H9 (cell line): ENCODE measurements around the gene PWWP2B. TPM values are rescaled to one million over a fixed set of nuclear protein-coding genes. Genes with fewer than 3 reads are reported as not detected.
"Not testable (repeated sequence)": the region's sequence is repeated elsewhere in the genome, so short reads cannot be mapped to it uniquely, and the experiment has no call there.

ENCODE experiments used
- DNase-seq: peaks from one replicate; pipeline ENCODE4 v3.0.0-alpha.2; 2017
- H2AFZ ChIP-seq: one replicate; pipeline ENCODE4 v1.6.1; 2013; ENCODE audit warnings: mild to moderate bottlenecking, low read length, control low read depth, moderate library complexity
- H2AK5ac ChIP-seq: 2 replicates; pipeline ENCODE4 v1.6.1; 2013; ENCODE audit warnings: low read length, control low read depth, mixed read lengths; ENCODE audit not compliant: insufficient read length
- H2BK120ac ChIP-seq: one replicate; pipeline ENCODE4 v1.6.1; 2013; ENCODE audit warnings: low read depth, mild to moderate bottlenecking, low read length, control low read depth, inconsistent platforms; ENCODE audit not compliant: poor library complexity, severe bottlenecking
- H2BK12ac ChIP-seq: 2 replicates; pipeline ENCODE4 v1.6.1; 2013; ENCODE audit warnings: low read length, control low read depth, mixed read lengths, low read depth; ENCODE audit not compliant: insufficient read length
- H2BK15ac ChIP-seq: 2 replicates; pipeline ENCODE4 v1.6.1; 2013; ENCODE audit warnings: low read depth, low read length, control low read depth
- H2BK20ac ChIP-seq: one replicate; pipeline ENCODE4 v1.6.1; 2013; ENCODE audit warnings: low read depth, mild to moderate bottlenecking, low read length, control low read depth, inconsistent platforms; ENCODE audit not compliant: poor library complexity, severe bottlenecking
- H2BK5ac ChIP-seq: 2 replicates; pipeline ENCODE4 v1.6.1; 2013; ENCODE audit warnings: low read length, control low read depth, mixed read lengths; ENCODE audit not compliant: insufficient read length
- H3K14ac ChIP-seq: 2 replicates; pipeline ENCODE4 v1.6.1; 2013; ENCODE audit warnings: low read length, control low read depth; ENCODE audit not compliant: insufficient read depth
- H3K18ac ChIP-seq: 2 replicates; pipeline ENCODE4 v1.6.1; 2013; ENCODE audit warnings: low read depth, mild to moderate bottlenecking, mixed read lengths, low read length, control low read depth; ENCODE audit not compliant: insufficient read length
- H3K23ac ChIP-seq: 2 replicates; pipeline ENCODE4 v1.6.1; 2013; ENCODE audit warnings: low read length, control low read depth, mixed read lengths, low read depth; ENCODE audit not compliant: insufficient read length
- H3K23me2 ChIP-seq: 2 replicates; pipeline ENCODE4 v1.6.1; 2013; ENCODE audit warnings: low read depth, mild to moderate bottlenecking, mixed read lengths, low read length, control low read depth; ENCODE audit not compliant: insufficient read length, poor library complexity, severe bottlenecking
- H3K27ac ChIP-seq: 2 replicates; pipeline ENCODE4 v1.5.1; 2013; ENCODE audit warnings: low read length, control low read depth, mixed read lengths, low read depth; ENCODE audit not compliant: insufficient read length
- H3K27me3 ChIP-seq: 2 replicates; pipeline ENCODE4 v1.6.1; 2013; ENCODE audit warnings: low read length, control low read depth, inconsistent platforms; ENCODE audit not compliant: insufficient read depth
- H3K4ac ChIP-seq: 2 replicates; pipeline ENCODE4 v1.6.1; 2013; ENCODE audit warnings: low read depth, mild to moderate bottlenecking, control low read depth, inconsistent platforms, low read length, moderate library complexity
- H3K4me1 ChIP-seq: 2 replicates; pipeline ENCODE4 v1.6.1; 2013; ENCODE audit warnings: low read length, control low read depth, inconsistent platforms; ENCODE audit not compliant: insufficient read depth
- H3K4me2 ChIP-seq: 2 replicates; pipeline ENCODE4 v1.6.1; 2013; ENCODE audit warnings: low read length, control low read depth, mixed read lengths; ENCODE audit not compliant: insufficient read length, insufficient read depth
- H3K56ac ChIP-seq: 2 replicates; pipeline ENCODE4 v1.6.1; 2013; ENCODE audit warnings: low read depth, mild to moderate bottlenecking, mixed read lengths, low read length, control low read depth; ENCODE audit not compliant: insufficient read length
- H3K79me1 ChIP-seq: 2 replicates; pipeline ENCODE4 v1.6.1; 2013; ENCODE audit warnings: low read depth, mild to moderate bottlenecking, moderate library complexity, low read length, control low read depth, inconsistent platforms; ENCODE audit not compliant: insufficient read depth, poor library complexity, severe bottlenecking
- H3K79me2 ChIP-seq: 2 replicates; pipeline ENCODE4 v1.6.1; 2013; ENCODE audit warnings: low read length, control low read depth, inconsistent platforms; ENCODE audit not compliant: insufficient read depth
- H3K9ac ChIP-seq: 2 replicates; pipeline ENCODE4 v1.6.1; 2013; ENCODE audit warnings: low read length, control low read depth, mixed read lengths; ENCODE audit not compliant: insufficient read length; ENCODE audit errors: extremely low read depth
- H3K9me3 ChIP-seq: one replicate; pipeline ENCODE4 v1.6.1; 2013; ENCODE audit warnings: low read depth, low read length, inconsistent platforms; ENCODE audit not compliant: control insufficient read depth
- H3T11ph ChIP-seq: one replicate; pipeline ENCODE4 v1.6.1; 2013; ENCODE audit warnings: mild to moderate bottlenecking, low read length, control low read depth, inconsistent platforms
- H4K20me1 ChIP-seq: one replicate; pipeline ENCODE4 v1.6.1; 2013; ENCODE audit not compliant: control insufficient read depth, insufficient read length, insufficient read depth
- H4K5ac ChIP-seq: 2 replicates; pipeline ENCODE4 v1.6.1; 2013; ENCODE audit warnings: low read depth, mild to moderate bottlenecking, mixed read lengths, low read length, control low read depth; ENCODE audit not compliant: insufficient read length
- H4K8ac ChIP-seq: replicated peaks from 2 replicates; pipeline ENCODE4 v1.6.1; 2013; ENCODE audit warnings: low read length, control low read depth, mixed read lengths, low read depth; ENCODE audit not compliant: insufficient read length
- H4K91ac ChIP-seq: 2 replicates; pipeline ENCODE4 v1.6.1; 2013; ENCODE audit warnings: low read depth, mild to moderate bottlenecking, moderate library complexity, mixed read lengths, low read length, control low read depth; ENCODE audit not compliant: insufficient read length
- H3K27ac Mint-ChIP-seq, 3 experiments: 2 replicates in 2 of 3; 3 replicates in 1 of 3; pipeline ENCODE4 v1.8.0; 2020 to 2021; ENCODE audit warnings: mixed read lengths in 3 of 3, mild to moderate bottlenecking in 1 of 3, moderate library complexity in 1 of 3
- H3K27me3 Mint-ChIP-seq: 2 replicates; pipeline ENCODE4 v1.8.0; 2021; ENCODE audit warnings: low read depth, mild to moderate bottlenecking, moderate library complexity, mixed read lengths
- H3K36me3 Mint-ChIP-seq, 3 experiments: 2 replicates in 2 of 3; 3 replicates in 1 of 3; pipeline ENCODE4 v1.8.0; 2020 to 2021; ENCODE audit warnings: low read depth in 3 of 3, mixed read lengths in 3 of 3; ENCODE audit not compliant: insufficient read depth in 1 of 3
- H3K4me1 Mint-ChIP-seq, 2 experiments: 2 replicates each; pipeline ENCODE4 v1.8.0; 2020; ENCODE audit warnings: mixed read lengths in 2 of 2
- H3K4me3 Mint-ChIP-seq, 2 experiments: 2 replicates in 1 of 2; 3 replicates in 1 of 2; pipeline ENCODE4 v1.8.0; 2020 to 2021; ENCODE audit warnings: mild to moderate bottlenecking in 2 of 2, mixed read lengths in 2 of 2, moderate library complexity in 1 of 2
- H3K9me3 Mint-ChIP-seq, 2 experiments: 2 replicates in 1 of 2; 3 replicates in 1 of 2; pipeline ENCODE4 v1.8.0; 2020; ENCODE audit warnings: mild to moderate bottlenecking in 2 of 2, mixed read lengths in 2 of 2, moderate library complexity in 1 of 2
- CTCF ChIP-seq: fragments of 200-600 bp; sonication (generic); conservative IDR thresholded peaks from 3 replicates; pipeline ENCODE4 v1.8.0; 2021; ENCODE audit warnings: antibody characterized with exemption, mild to moderate bottlenecking
- WGBS: extraction: QIAGEN DNeasy Blood & Tissue Kit; methylation state at CpG from one replicate; pipeline ENCODE4 v1.1.7; 2013; ENCODE audit warnings: missing lambda C conversion rate, low lambda C conversion rate, mixed read lengths; ENCODE audit not compliant: insufficient read length; ENCODE audit errors: extremely low coverage; 5-methylcytosine and 5-hydroxymethylcytosine counted together
- total RNA-seq: library from RNA; stranded (reverse); gene quantifications from 2 replicates; pipeline ENCODE4 v1.2.1, GENCODE V29; 2021

PWWP2B gene
- total RNA-seq, 1 experiment from 2014 or later = 10.0 TPM

- no peak overlapping the region for H3K56ac ChIP-seq
- no peak overlapping the region for H2AFZ ChIP-seq
- H3K36me3 Mint-ChIP-seq = no peaks in the 10 kb centered on the region
- no peak overlapping the region for H3K4ac ChIP-seq
- no peak overlapping the region for H3K4me3 Mint-ChIP-seq
- H4K91ac ChIP-seq = no peak overlapping the region
- H3K27ac ChIP-seq = no peak overlapping the region
- H3K79me2 ChIP-seq = no peaks in the 10 kb centered on the region
- no peak overlapping the region for H2BK20ac ChIP-seq
- no peak for DNase-seq
- H2AK5ac ChIP-seq = no peak overlapping the region
- no peaks in the 10 kb centered on the region for H3K79me1 ChIP-seq
- H3K27me3 ChIP-seq = no peaks in the 10 kb centered on the region
- no CpG with 5 or more reads among the region's 12 CpGs for WGBS
- no peak overlapping the region for H4K5ac ChIP-seq
- no peak for TF ChIP-seq CTCF
- no peak overlapping the region; the same call in 1 of the 2 replicates for H3K14ac ChIP-seq
- H3K27me3 Mint-ChIP-seq = no peaks in the 10 kb centered on the region; the same call in 1 of the 2 replicates
- H3K4me2 ChIP-seq = no peak overlapping the region
- no peak overlapping the region for H2BK15ac ChIP-seq
- peaks cover 0 to under 1% of the 10 kb centered on the region in 2 experiments; a peak in 1 of 5 replicates for H3K9me3 Mint-ChIP-seq
- no peak overlapping the region for H3K9ac ChIP-seq
- no peak overlapping the region for H2BK12ac ChIP-seq
- no peak overlapping the region for H3K18ac ChIP-seq
- no peaks in the 10 kb centered on the region for H4K20me1 ChIP-seq
- H3K4me1 ChIP-seq = no peaks in the 10 kb centered on the region
- H3K4me1 Mint-ChIP-seq = peaks cover 6 to 9% of the 10 kb centered on the region in 2 experiments
- no peak overlapping the region for H3T11ph ChIP-seq
- H3K23ac ChIP-seq = no peak overlapping the region
- no peak overlapping the region for H2BK5ac ChIP-seq
- no peak overlapping the region for H4K8ac ChIP-seq
- no peaks in the 10 kb centered on the region for H3K23me2 ChIP-seq
- H3K9me3 ChIP-seq = no peaks in the 10 kb centered on the region
- H2BK120ac ChIP-seq = no peak overlapping the region
- no peak overlapping the region for H3K27ac Mint-ChIP-seq
Observed at GRCh38 chr10:132434405-132435005, 37.5 kb downstream of the PWWP2B start.

GRCh38 chr10:132435320-132435719 lies 38.3 kb downstream of the PWWP2B start:
- WGBS = no CpG with 5 or more reads among the region's 5 CpGs

More at GRCh38 chr10:132435320-132435719, 38.3 kb downstream of the PWWP2B start:
- not testable (repeated sequence) for H3K23me2 ChIP-seq, H4K91ac ChIP-seq, H2BK120ac ChIP-seq, H3K27me3 Mint-ChIP-seq, H3K27me3 ChIP-seq, H3K79me2 ChIP-seq, H3K9me3 ChIP-seq, H3K56ac ChIP-seq, H4K8ac ChIP-seq, H3K27ac Mint-ChIP-seq, H2BK5ac ChIP-seq, H2AFZ ChIP-seq, DNase-seq, H4K5ac ChIP-seq, H3K4me2 ChIP-seq, H3K4ac ChIP-seq, H3K23ac ChIP-seq, H3K4me1 ChIP-seq, H4K20me1 ChIP-seq, H3K36me3 Mint-ChIP-seq, H3T11ph ChIP-seq, H2BK15ac ChIP-seq, H3K79me1 ChIP-seq, H2AK5ac ChIP-seq, H3K4me1 Mint-ChIP-seq, H3K4me3 Mint-ChIP-seq, H3K14ac ChIP-seq, H3K9me3 Mint-ChIP-seq, H3K27ac ChIP-seq, H3K9ac ChIP-seq, H2BK12ac ChIP-seq, H3K18ac ChIP-seq, H2BK20ac ChIP-seq
